GM12878 (cell line): ENCODE results near the gene SCARF2. TPM values are rescaled to one million over a fixed set of nuclear protein-coding genes. Genes with fewer than 3 reads are reported as not detected.

Source experiments
- ATAC-seq: fragments of 200-7000 bp; cut with Tn5 transposase; 3 replicates; pipeline ENCODE4 v1.9.1; 2020; ENCODE audit warnings: mild to moderate bottlenecking, moderate library complexity
- BruUV-seq: library from RNA; stranded (reverse); fragments of 400-500 nt; replicated peaks from 2 replicates; lab custom pipeline; 2021; lab: Mats Ljungman, UMichigan
- CTCF ChIA-PET: fragments of 300-600 bp; sonication (Branson Sonifier 250); formaldehyde crosslinking; extraction: SDS; loops from one replicate; lab custom pipeline; 2021; ENCODE audit warnings: inconsistent platforms; lab: Yijun Ruan, JAX
- POLR2A ChIA-PET: fragments of 350-600 bp; formaldehyde crosslinking; extraction: SDS; loops from one replicate; lab custom pipeline; 2021; ENCODE audit warnings: inconsistent platforms; lab: Charles Lee
- RAD21 ChIA-PET: fragments of 300-600 bp; sonication (Branson Sonifier 250); formaldehyde crosslinking; loops from one replicate; lab custom pipeline; 2023; ENCODE audit warnings: antibody characterized with exemption; ENCODE audit not compliant: unreplicated experiment; lab: Charles Lee
- SMC1A ChIA-PET: fragments of 300-600 bp; sonication (Branson Sonifier 250); formaldehyde crosslinking; loops from one replicate; lab custom pipeline; 2023; ENCODE audit not compliant: unreplicated experiment, uncharacterized antibody; lab: Charles Lee
- DNase-seq: peaks from one replicate; pipeline ENCODE4 v3.0.0-alpha.2; 2011; ENCODE audit warnings: low read depth, low spot score
- FAIRE-seq: peaks from 3 replicates; lab custom pipeline; 2011; peaks lifted over from hg19 to GRCh38; lab: Jason Lieb, UNC
- H2AFZ ChIP-seq: 2 replicates; pipeline ENCODE4 v1.6.0; 2011; ENCODE audit warnings: low read depth, low read length, control low read depth; ENCODE audit not compliant: control insufficient read depth
- H3K27ac ChIP-seq: 2 replicates; pipeline ENCODE4 v1.5.1; 2011; ENCODE audit warnings: control low read depth; ENCODE audit not compliant: control insufficient read depth, insufficient read depth
- H3K27me3 ChIP-seq, 2 experiments: replicated peaks in 1 of 2; 2 replicates each; pipeline versions ENCODE4 v1.6.0 to v1.6.1; 2011; ENCODE audit warnings: low read length in 1 of 2; ENCODE audit not compliant: control insufficient read depth in 2 of 2, insufficient read depth in 2 of 2
- H3K36me3 ChIP-seq, 2 experiments: 2 replicates each; pipeline ENCODE4 v1.5.1; 2011; ENCODE audit warnings: low read length in 1 of 2; ENCODE audit not compliant: control insufficient read depth in 2 of 2, insufficient read depth in 2 of 2
- H3K4me1 ChIP-seq: 2 replicates; pipeline ENCODE4 v1.6.1; 2011; ENCODE audit warnings: mild to moderate bottlenecking, low read length, moderate library complexity, mixed read lengths; ENCODE audit not compliant: control insufficient read depth, insufficient read depth
- H3K4me2 ChIP-seq: 2 replicates; pipeline ENCODE4 v1.6.0; 2011; ENCODE audit warnings: control low read depth; ENCODE audit not compliant: control insufficient read depth, insufficient read depth
- H3K4me3 ChIP-seq: fragments of 200-600 bp; sonication (generic); 2 replicates; pipeline ENCODE4 v1.5.1; 2016
- H3K79me2 ChIP-seq: 2 replicates; pipeline ENCODE4 v1.6.0; 2011; ENCODE audit warnings: low read length; ENCODE audit not compliant: control insufficient read depth, insufficient read depth
- H3K9ac ChIP-seq: 2 replicates; pipeline ENCODE4 v1.8.0; 2011; ENCODE audit warnings: low read length, control low read depth, mixed read lengths; ENCODE audit not compliant: control insufficient read depth, insufficient read depth
- H3K9me3 ChIP-seq: replicated peaks from 3 replicates; pipeline ENCODE4 v1.5.1; 2011; ENCODE audit warnings: mild to moderate bottlenecking, low read length; ENCODE audit not compliant: control insufficient read depth, insufficient read depth
- H4K20me1 ChIP-seq: 2 replicates; pipeline ENCODE4 v1.6.0; 2011; ENCODE audit not compliant: control insufficient read depth, insufficient read depth
- CBFB ChIP-seq: IDR thresholded peaks from 2 replicates; pipeline ENCODE4 v1.6.1; 2016; ENCODE audit warnings: antibody characterized with exemption, low read depth
- CHD1 ChIP-seq: IDR thresholded peaks from 2 replicates; pipeline ENCODE4 v1.6.1; 2012; ENCODE audit warnings: low read depth, low read length, improper control_type of control experiment
- EZH2 ChIP-seq: IDR thresholded peaks from 2 replicates; pipeline ENCODE4 v1.6.1; 2012; ENCODE audit warnings: low read depth, mild to moderate bottlenecking, control low read depth, inconsistent platforms, low read length, borderline replicate concordance; ENCODE audit not compliant: control insufficient read depth
- JUND ChIP-seq: IDR thresholded peaks from 2 replicates; pipeline ENCODE4 v1.6.1; 2012; ENCODE audit warnings: low read depth, mild to moderate bottlenecking, low read length, improper control_type of control experiment, moderate library complexity
- MEF2B ChIP-seq: fragments of 450-650 bp; IDR thresholded peaks from 2 replicates; pipeline ENCODE4 v1.6.1; 2018; ENCODE audit warnings: mild to moderate bottlenecking, moderate library complexity; ENCODE audit not compliant: partially characterized antibody, poor library complexity, severe bottlenecking
- MTA2 ChIP-seq: fragments of 450-650 bp; IDR thresholded peaks from 2 replicates; pipeline ENCODE4 v1.6.1; 2016; ENCODE audit warnings: low read depth, mild to moderate bottlenecking, moderate library complexity
- RAD21 ChIP-seq: IDR thresholded peaks from 2 replicates; pipeline ENCODE4 v1.6.1; 2011; ENCODE audit warnings: mild to moderate bottlenecking, low read depth, low read length, moderate library complexity; ENCODE audit not compliant: insufficient read depth
- SIN3A ChIP-seq: IDR thresholded peaks from 2 replicates; pipeline ENCODE4 v1.6.1; 2012; ENCODE audit warnings: low read depth, low read length, improper control_type of control experiment
- SIX5 ChIP-seq: IDR thresholded peaks from 2 replicates; pipeline ENCODE4 v1.6.1; 2011; ENCODE audit warnings: mild to moderate bottlenecking, low read depth, low read length, moderate library complexity; ENCODE audit not compliant: severe bottlenecking
- SMC3 ChIP-seq: IDR thresholded peaks from 2 replicates; pipeline ENCODE4 v1.6.1; 2011; ENCODE audit warnings: low read length, improper control_type of control experiment, borderline replicate concordance
- SREBF1 ChIP-seq: IDR thresholded peaks from 2 replicates; pipeline ENCODE4 v1.6.1; 2012; ENCODE audit warnings: mild to moderate bottlenecking, low read length
- TBL1XR1 ChIP-seq: IDR thresholded peaks from 2 replicates; pipeline ENCODE4 v1.6.1; 2012; ENCODE audit warnings: low read depth, low read length, improper control_type of control experiment
- ZNF384 ChIP-seq: IDR thresholded peaks from 2 replicates; pipeline ENCODE4 v1.6.1; 2012; ENCODE audit warnings: low read depth, mild to moderate bottlenecking, low read length, improper control_type of control experiment, borderline replicate concordance
- ZSCAN29 ChIP-seq: fragments of 450-650 bp; IDR thresholded peaks from 2 replicates; pipeline ENCODE4 v1.6.1; 2017; ENCODE audit warnings: mild to moderate bottlenecking, moderate library complexity
- WGBS: methylation state at CpG from one replicate; pipeline ENCODE4 v1.1.6; 2016; ENCODE audit warnings: low lambda C conversion rate; ENCODE audit not compliant: insufficient replicate concordance, insufficient coverage; ENCODE audit errors: missing lambda C conversion rate; 5-methylcytosine and 5-hydroxymethylcytosine counted together
- in situ Hi-C: fragments of 300-500 bp; cut with MboI; formaldehyde crosslinking; loops from 9 replicates; pipeline ENCODE4 v1.14.3; 2018; ENCODE audit warnings: mixed read lengths
- intact Hi-C: fragments of 100-400 bp; cut with micrococcal nuclease; formaldehyde crosslinking; loops from one replicate; pipeline ENCODE4 v1.14.2; 2022; ENCODE audit not compliant: unreplicated experiment
- polyA plus RNA-seq, 11 experiments: library from polyadenylated mRNA; depleted of rRNA in 4 of 11; unstranded in 6 of 11; stranded (reverse) in 5 of 11; fragments of >200 nt; fragmentation: Nextera tagmentation in 4 of 11; fragmentation: Illumina TruSeq in 1 of 11; extraction: Ambion mirVana in 4 of 11; extraction: Trizol in 1 of 11; gene quantifications; 1 replicate in 1 of 11; 2 replicates in 10 of 11; pipeline versions ENCODE4 v1.2.1 to v1.2.3, GENCODE V29; 2011 to 2016; ENCODE audit warnings: inconsistent platforms in 2 of 11, missing spikeins in 2 of 11, low read depth in 1 of 11
- total RNA-seq, 4 experiments: library from RNA; depleted of rRNA in 3 of 4; stranded (reverse); fragments of >200 nt in 3 of 4; fragmentation: Illumina TruSeq in 1 of 4; extraction: Trizol in 1 of 4; gene quantifications; 2 replicates each; pipeline versions ENCODE4 v1.2.1 to v1.2.3, GENCODE V29; 2013 to 2021
- TF ChIP-seq, protein P1 (sequence below): fragments of 450-650 bp; IDR thresholded peaks from 2 replicates; pipeline ENCODE4 v1.6.1; 2017; ENCODE audit warnings: low read depth, mild to moderate bottlenecking, moderate library complexity
- TF ChIP-seq, protein P2 (sequence below): fragments of 450-650 bp; formaldehyde crosslinking; IDR thresholded peaks from 2 replicates; pipeline ENCODE4 v1.4.0; 2022; ENCODE audit warnings: mild to moderate bottlenecking, moderate library complexity
- TF ChIP-seq, protein P3 (sequence below): fragments of 450-650 bp; IDR thresholded peaks from 2 replicates; pipeline ENCODE4 v1.6.1; 2016; ENCODE audit warnings: mild to moderate bottlenecking, moderate library complexity, borderline replicate concordance

SCARF2 gene
- total and polyA plus RNA-seq, 10 of the 15 experiments (the other 5 are each of a cell fraction or from before 2014, with no cell fraction given): 0.01 to 0.74 (median 0.17) TPM; not detected in 5

DNA sequence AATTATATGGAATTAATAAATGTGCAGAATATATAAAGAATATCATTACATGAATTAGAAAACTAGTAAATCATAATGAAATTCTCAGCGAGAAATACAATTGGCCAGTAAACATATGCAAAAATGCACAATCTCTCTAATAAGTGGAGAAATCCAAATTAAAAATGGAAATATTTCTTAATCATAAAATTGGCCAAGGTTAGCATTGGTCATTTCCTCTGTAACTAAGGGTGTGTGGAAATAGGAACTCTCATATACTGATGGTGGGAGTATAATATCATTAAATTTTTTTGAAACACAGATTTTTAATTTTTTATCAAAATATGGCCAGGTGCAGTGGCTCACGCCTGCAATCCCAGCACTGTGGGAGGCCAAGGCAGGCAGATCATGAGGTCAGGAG lies 51.3 kb downstream of the SCARF2 start:
- intact Hi-C loops (no loop called here), in situ Hi-C loops (no loop called here)
- 23% methylated on average over 2 of the region's 2 CpGs for WGBS
- Histone ChIP-seq H3K9ac (no peak overlapping the region), H3K4me3 (no peak overlapping the region), H3K4me2 (no peak overlapping the region), H3K27me3 (peaks cover 0 to 3% of the 10 kb centered on the region in 2 experiments; a peak in 1 of 4 replicates), H3K4me1 (no peaks in the 10 kb centered on the region), H3K27ac (no peak overlapping the region), H3K9me3 (no peaks in the 10 kb centered on the region; the same call in 2 of the 3 replicates), H3K36me3 (no peaks in the 10 kb centered on the region), H2AFZ (no peak overlapping the region), H3K79me2 (no peaks in the 10 kb centered on the region), H4K20me1 (no peaks in the 10 kb centered on the region)
- ChIA-PET CTCF (no interaction called here), SMC1A (no interaction called here), RAD21 (no interaction called here), POLR2A (no interaction called here)
- BruUV-seq: no TSS peak
- FAIRE-seq: no peak
- no peak for ATAC-seq
- no peak for DNase-seq
- no peak for TF ChIP-seq CBFB
- no peak for TF ChIP-seq RAD21
- TF ChIP-seq MTA2: no peak
- TF ChIP-seq SREBF1: no peak
- no peak for TF ChIP-seq JUND
- TF ChIP-seq, protein P1, sequence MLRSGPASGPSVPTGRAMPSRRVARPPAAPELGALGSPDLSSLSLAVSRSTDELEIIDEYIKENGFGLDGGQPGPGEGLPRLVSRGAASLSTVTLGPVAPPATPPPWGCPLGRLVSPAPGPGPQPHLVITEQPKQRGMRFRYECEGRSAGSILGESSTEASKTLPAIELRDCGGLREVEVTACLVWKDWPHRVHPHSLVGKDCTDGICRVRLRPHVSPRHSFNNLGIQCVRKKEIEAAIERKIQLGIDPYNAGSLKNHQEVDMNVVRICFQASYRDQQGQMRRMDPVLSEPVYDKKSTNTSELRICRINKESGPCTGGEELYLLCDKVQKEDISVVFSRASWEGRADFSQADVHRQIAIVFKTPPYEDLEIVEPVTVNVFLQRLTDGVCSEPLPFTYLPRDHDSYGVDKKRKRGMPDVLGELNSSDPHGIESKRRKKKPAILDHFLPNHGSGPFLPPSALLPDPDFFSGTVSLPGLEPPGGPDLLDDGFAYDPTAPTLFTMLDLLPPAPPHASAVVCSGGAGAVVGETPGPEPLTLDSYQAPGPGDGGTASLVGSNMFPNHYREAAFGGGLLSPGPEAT: no peak
- TF ChIP-seq, protein P2, sequence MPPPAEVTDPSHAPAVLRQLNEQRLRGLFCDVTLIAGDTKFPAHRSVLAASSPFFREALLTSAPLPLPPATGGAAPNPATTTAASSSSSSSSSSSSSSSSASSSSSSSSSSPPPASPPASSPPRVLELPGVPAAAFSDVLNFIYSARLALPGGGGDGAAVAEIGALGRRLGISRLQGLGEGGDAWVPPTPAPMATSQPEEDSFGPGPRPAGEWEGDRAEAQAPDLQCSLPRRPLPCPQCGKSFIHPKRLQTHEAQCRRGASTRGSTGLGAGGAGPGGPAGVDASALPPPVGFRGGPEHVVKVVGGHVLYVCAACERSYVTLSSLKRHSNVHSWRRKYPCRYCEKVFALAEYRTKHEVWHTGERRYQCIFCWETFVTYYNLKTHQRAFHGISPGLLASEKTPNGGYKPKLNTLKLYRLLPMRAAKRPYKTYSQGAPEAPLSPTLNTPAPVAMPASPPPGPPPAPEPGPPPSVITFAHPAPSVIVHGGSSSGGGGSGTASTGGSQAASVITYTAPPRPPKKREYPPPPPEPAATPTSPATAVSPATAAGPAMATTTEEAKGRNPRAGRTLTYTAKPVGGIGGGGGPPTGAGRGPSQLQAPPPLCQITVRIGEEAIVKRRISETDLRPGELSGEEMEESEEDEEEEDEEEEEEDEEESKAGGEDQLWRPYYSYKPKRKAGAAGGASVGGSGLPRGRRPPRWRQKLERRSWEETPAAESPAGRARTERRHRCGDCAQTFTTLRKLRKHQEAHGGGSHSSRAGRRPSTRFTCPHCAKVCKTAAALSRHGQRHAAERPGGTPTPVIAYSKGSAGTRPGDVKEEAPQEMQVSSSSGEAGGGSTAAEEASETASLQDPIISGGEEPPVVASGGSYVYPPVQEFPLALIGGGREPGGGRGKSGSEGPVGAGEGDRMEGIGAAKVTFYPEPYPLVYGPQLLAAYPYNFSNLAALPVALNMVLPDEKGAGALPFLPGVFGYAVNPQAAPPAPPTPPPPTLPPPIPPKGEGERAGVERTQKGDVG (CRISPR knock-in tag): no peak
- TF ChIP-seq ZNF384: no peak
- TF ChIP-seq, protein P3, sequence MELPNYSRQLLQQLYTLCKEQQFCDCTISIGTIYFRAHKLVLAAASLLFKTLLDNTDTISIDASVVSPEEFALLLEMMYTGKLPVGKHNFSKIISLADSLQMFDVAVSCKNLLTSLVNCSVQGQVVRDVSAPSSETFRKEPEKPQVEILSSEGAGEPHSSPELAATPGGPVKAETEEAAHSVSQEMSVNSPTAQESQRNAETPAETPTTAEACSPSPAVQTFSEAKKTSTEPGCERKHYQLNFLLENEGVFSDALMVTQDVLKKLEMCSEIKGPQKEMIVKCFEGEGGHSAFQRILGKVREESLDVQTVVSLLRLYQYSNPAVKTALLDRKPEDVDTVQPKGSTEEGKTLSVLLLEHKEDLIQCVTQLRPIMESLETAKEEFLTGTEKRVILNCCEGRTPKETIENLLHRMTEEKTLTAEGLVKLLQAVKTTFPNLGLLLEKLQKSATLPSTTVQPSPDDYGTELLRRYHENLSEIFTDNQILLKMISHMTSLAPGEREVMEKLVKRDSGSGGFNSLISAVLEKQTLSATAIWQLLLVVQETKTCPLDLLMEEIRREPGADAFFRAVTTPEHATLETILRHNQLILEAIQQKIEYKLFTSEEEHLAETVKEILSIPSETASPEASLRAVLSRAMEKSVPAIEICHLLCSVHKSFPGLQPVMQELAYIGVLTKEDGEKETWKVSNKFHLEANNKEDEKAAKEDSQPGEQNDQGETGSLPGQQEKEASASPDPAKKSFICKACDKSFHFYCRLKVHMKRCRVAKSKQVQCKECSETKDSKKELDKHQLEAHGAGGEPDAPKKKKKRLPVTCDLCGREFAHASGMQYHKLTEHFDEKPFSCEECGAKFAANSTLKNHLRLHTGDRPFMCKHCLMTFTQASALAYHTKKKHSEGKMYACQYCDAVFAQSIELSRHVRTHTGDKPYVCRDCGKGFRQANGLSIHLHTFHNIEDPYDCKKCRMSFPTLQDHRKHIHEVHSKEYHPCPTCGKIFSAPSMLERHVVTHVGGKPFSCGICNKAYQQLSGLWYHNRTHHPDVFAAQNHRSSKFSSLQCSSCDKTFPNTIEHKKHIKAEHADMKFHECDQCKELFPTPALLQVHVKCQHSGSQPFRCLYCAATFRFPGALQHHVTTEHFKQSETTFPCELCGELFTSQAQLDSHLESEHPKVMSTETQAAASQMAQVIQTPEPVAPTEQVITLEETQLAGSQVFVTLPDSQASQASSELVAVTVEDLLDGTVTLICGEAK: no peak
- TF ChIP-seq EZH2: no peak
- TF ChIP-seq SIX5: no peak
- TF ChIP-seq MEF2B: no peak
- no peak for TF ChIP-seq SMC3
- no peak for TF ChIP-seq CHD1
- TF ChIP-seq ZSCAN29: no peak
- no peak for TF ChIP-seq TBL1XR1
- TF ChIP-seq SIN3A: no peak
